Parathyroid adenoma (tissue), 2 donors: Measurements from ENCODE around the gene CLDN1.

ENCODE experiments used
- H2AFZ ChIP-seq: fragments of 300-600 bp; sonication (generic); one replicate; pipeline ENCODE4 v1.7.0; 2017; ENCODE audit warnings: antibody characterized with exemption, mild to moderate bottlenecking
- H3K27ac ChIP-seq: fragments of 300-600 bp; sonication (generic); one replicate; pipeline ENCODE4 v1.7.0; 2017
- H3K27me3 ChIP-seq: fragments of 300-600 bp; sonication (generic); one replicate; pipeline ENCODE4 v1.7.0; 2017; ENCODE audit warnings: low read length; ENCODE audit not compliant: control insufficient read depth, insufficient read depth
- H3K36me3 ChIP-seq: fragments of 300-600 bp; sonication (generic); one replicate; pipeline ENCODE4 v1.7.0; 2017; ENCODE audit warnings: low read length; ENCODE audit not compliant: control insufficient read depth, insufficient read depth
- H3K4me1 ChIP-seq: fragments of 300-600 bp; sonication (generic); one replicate; pipeline ENCODE4 v1.7.0; 2017; ENCODE audit warnings: control low read depth
- H3K4me2 ChIP-seq: fragments of 300-600 bp; sonication (generic); one replicate; pipeline ENCODE4 v1.7.0; 2017; ENCODE audit warnings: low read length
- H3K4me3 ChIP-seq: fragments of 300-600 bp; sonication (generic); one replicate; pipeline ENCODE4 v1.7.0; 2017; ENCODE audit warnings: low read depth, low read length
- H3K79me2 ChIP-seq: fragments of 300-600 bp; sonication (generic); one replicate; pipeline ENCODE4 v1.7.0; 2017; ENCODE audit warnings: control low read depth
- H3K9ac ChIP-seq: fragments of 300-600 bp; sonication (generic); one replicate; pipeline ENCODE4 v1.7.0; 2017; ENCODE audit warnings: mild to moderate bottlenecking
- H3K9me3 ChIP-seq: fragments of 300-600 bp; sonication (generic); one replicate; pipeline ENCODE4 v1.7.0; 2017; ENCODE audit warnings: low read length; ENCODE audit not compliant: control insufficient read depth
- TF ChIP-seq, protein P1 (sequence below): fragments of 300-600 bp; sonication (generic); IDR thresholded peaks from one replicate; pipeline ENCODE4 v1.7.0; 2017; ENCODE audit warnings: antibody characterized with exemption, mild to moderate bottlenecking
- donor health status: primary hyperparathyroidism.

The CLDN1 gene

GRCh38 chr3:190266913-190267290 is 55.3 kb downstream of the CLDN1 start:
- no peaks in the 10 kb centered on the region for H3K27me3 ChIP-seq
- TF ChIP-seq, protein P1, sequence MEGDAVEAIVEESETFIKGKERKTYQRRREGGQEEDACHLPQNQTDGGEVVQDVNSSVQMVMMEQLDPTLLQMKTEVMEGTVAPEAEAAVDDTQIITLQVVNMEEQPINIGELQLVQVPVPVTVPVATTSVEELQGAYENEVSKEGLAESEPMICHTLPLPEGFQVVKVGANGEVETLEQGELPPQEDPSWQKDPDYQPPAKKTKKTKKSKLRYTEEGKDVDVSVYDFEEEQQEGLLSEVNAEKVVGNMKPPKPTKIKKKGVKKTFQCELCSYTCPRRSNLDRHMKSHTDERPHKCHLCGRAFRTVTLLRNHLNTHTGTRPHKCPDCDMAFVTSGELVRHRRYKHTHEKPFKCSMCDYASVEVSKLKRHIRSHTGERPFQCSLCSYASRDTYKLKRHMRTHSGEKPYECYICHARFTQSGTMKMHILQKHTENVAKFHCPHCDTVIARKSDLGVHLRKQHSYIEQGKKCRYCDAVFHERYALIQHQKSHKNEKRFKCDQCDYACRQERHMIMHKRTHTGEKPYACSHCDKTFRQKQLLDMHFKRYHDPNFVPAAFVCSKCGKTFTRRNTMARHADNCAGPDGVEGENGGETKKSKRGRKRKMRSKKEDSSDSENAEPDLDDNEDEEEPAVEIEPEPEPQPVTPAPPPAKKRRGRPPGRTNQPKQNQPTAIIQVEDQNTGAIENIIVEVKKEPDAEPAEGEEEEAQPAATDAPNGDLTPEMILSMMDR = no peak
- no peaks in the 10 kb centered on the region for H3K4me1 ChIP-seq
- H3K79me2 ChIP-seq = no peaks in the 10 kb centered on the region
- no peak overlapping the region for H3K27ac ChIP-seq
- no peaks in the 10 kb centered on the region for H3K36me3 ChIP-seq
- no peaks in the 10 kb centered on the region for H3K9me3 ChIP-seq
- no peak overlapping the region for H3K4me2 ChIP-seq
- no peak overlapping the region for H2AFZ ChIP-seq
- no peak overlapping the region for H3K4me3 ChIP-seq
- no peak overlapping the region for H3K9ac ChIP-seq

GRCh38 chr3:190266265-190266912 is 55.9 kb downstream of the CLDN1 start:
- Histone ChIP-seq H3K36me3 (no peaks in the 10 kb centered on the region), H3K9ac (no peak overlapping the region), H3K4me3 (no peak overlapping the region), H3K4me2 (no peak overlapping the region), H3K79me2 (no peaks in the 10 kb centered on the region), H3K4me1 (no peaks in the 10 kb centered on the region), H3K27ac (no peak overlapping the region), H3K27me3 (no peaks in the 10 kb centered on the region), H2AFZ (no peak overlapping the region), H3K9me3 (no peaks in the 10 kb centered on the region)
- TF ChIP-seq, protein P1 = no peak

- Histone ChIP-seq H3K27me3 (no peaks in the 10 kb centered on the region), H3K9me3 (no peaks in the 10 kb centered on the region), H3K27ac (no peak overlapping the region), H3K4me1 (no peaks in the 10 kb centered on the region), H3K36me3 (no peaks in the 10 kb centered on the region), H3K9ac (no peak overlapping the region), H3K79me2 (no peaks in the 10 kb centered on the region), H3K4me3 (no peak overlapping the region), H3K4me2 (no peak overlapping the region), H2AFZ (no peak overlapping the region)
- TF ChIP-seq, protein P1 = no peak
Observed at GRCh38 chr3:190265796-190266195, 56.5 kb downstream of the CLDN1 start.

DNA sequence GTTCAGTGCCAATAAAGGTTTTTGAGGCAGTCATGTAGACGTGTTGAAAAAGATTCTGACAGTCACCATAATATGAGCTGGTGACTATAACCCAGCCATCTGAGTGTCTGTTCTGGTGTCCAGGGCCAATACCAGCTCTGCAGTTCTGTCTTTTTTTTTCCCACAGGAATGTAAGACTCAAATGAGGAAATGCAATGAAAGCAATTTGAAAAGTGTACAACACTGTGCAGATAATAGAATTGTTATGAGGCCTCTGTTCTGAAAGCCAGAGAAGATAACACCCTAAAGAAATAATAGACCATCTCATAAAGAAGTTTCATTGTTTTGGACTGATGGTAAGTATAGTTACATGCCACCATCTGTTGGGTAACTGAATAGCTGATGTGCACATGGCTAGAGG is 57.1 kb downstream of the CLDN1 start:
- H3K36me3 ChIP-seq = no peaks in the 10 kb centered on the region
- H2AFZ ChIP-seq = no peak overlapping the region
- H3K9me3 ChIP-seq = no peaks in the 10 kb centered on the region
- no peaks in the 10 kb centered on the region for H3K79me2 ChIP-seq
- H3K9ac ChIP-seq = no peak overlapping the region
- H3K4me2 ChIP-seq = no peak overlapping the region
- no peaks in the 10 kb centered on the region for H3K4me1 ChIP-seq
- no peaks in the 10 kb centered on the region for H3K27me3 ChIP-seq
- H3K27ac ChIP-seq = no peak overlapping the region
- TF ChIP-seq, protein P1 = no peak
- H3K4me3 ChIP-seq = no peak overlapping the region

DNA sequence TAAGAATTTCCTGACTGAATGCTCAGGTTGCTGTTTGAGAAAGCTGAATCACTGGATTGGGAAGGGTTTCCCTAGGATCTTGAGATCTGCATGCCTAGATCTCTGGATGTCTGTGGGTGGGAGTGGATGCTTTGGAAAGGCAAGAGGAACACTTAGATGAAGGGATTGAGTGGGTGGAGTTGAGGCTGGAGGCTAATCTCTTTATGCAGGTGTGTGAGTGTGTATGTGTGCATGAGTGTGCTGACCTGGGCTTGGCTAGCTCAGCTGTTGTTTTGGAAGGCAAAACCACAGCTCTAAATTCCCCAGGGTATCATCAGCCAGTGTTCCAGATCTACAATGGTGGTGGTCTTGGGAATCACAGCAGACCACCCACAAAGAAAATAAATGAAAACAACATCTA is 60.5 kb downstream of the CLDN1 start:
- no peak overlapping the region for H2AFZ ChIP-seq
- no peaks in the 10 kb centered on the region for H3K79me2 ChIP-seq
- no peaks in the 10 kb centered on the region for H3K9me3 ChIP-seq
- no peaks in the 10 kb centered on the region for H3K36me3 ChIP-seq
- H3K27me3 ChIP-seq = no peaks in the 10 kb centered on the region
- TF ChIP-seq, protein P1 = no peak
- no peak overlapping the region for H3K9ac ChIP-seq
- no peak overlapping the region for H3K27ac ChIP-seq
- no peak overlapping the region for H3K4me3 ChIP-seq
- H3K4me1 ChIP-seq = no peaks in the 10 kb centered on the region
- no peak overlapping the region for H3K4me2 ChIP-seq
